Hepatocyte (in vitro differentiated cells): ENCODE results near the gene SCLT1.

Experiments
- CTCF ChIP-seq: fragments of 200-600 bp; sonication (generic); IDR thresholded peaks from 2 replicates; pipeline ENCODE4 v1.5.1; 2016; ENCODE audit warnings: antibody characterized with exemption, mild to moderate bottlenecking; ENCODE audit not compliant: poor library complexity
- EZH2phosphoT487 ChIP-seq: fragments of 200-600 bp; sonication (generic); IDR thresholded peaks from one replicate; pipeline ENCODE4 v1.6.1; 2018; ENCODE audit warnings: antibody characterized with exemption, mild to moderate bottlenecking, low read depth, moderate library complexity; ENCODE audit not compliant: unreplicated experiment, severe bottlenecking

GRCh38 chr4:129094347-129094746, 1.0 kb upstream of the SCLT1 start:
- no peak for TF ChIP-seq EZH2phosphoT487
- no peak for TF ChIP-seq CTCF
